Measurements from ENCODE around the gene PGLYRP2. TPM values are rescaled to one million over a fixed set of nuclear protein-coding genes. Genes with fewer than 3 reads are reported as not detected.

Gene PGLYRP2
- total and polyA plus RNA-seq, 7 experiments from 2014 or later, result 0.21 to 0.65 (median 0.49) TPM; not detected in 2

DNA sequence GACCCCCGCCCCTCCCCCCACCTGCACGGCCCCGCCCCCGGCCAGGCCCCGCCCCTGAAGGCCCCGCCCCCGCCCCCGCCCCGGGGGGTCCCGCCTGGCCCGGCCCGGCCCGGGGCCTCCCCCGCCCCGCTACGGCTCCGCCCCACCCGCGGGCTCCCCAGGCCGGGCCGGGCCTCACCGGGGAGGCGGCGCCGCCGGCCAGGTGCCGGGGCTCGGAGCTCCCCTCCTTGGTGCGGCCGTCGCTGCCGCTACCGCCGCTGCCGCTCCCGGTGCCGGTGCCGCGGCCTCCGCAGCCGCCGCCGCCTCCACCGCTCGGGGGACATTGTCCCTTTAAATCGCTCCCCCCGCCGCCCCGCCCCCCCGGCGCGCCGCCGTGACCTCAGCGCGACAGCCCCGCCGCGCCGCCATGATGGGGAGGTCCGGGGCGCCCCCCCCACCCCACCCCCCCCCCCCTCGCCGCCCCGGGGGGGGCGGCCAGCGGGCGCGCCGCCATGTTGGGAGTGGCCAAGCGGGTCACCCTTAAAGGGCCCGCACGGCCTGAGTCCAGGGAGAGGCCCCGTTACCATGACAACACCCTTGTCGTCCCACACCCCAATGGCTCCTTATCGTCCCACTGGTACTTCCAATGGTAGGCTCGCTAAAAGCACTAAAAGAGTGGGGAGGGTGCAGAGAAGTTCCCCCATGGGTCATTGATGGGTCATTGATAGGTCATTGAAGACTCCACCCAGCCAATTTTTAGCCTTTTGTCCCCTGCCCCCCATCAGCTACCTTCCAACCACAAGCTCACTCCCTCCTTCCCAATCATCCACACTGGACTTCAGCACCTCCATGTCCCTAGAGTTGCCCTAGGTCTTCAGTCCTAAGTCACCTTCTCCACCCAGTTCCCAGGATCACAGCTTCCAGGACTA, 29.4 kb downstream of the PGLYRP2 start, which contains the start of gene WIZ:
Gene WIZ, minus strand, starts transcription at position 337 of the 908 bp plus-strand sequence. CDS start 1,649 bp downstream, outside the sequence.
- Histone ChIP-seq H3K27me3 (ENCODE audit: control insufficient read depth in 2 of 2, insufficient read depth in 2 of 2, low read length in 2 of 2) (no peaks in the 10 kb centered on the region), H3K27ac (ENCODE audit: low read depth, low read length) (peak within 1 kb of the TSS; percentile 72), H3K4me1 (ENCODE audit: control insufficient read depth in 2 of 2, insufficient read depth in 2 of 2, low read length in 2 of 2) (peaks cover 0 to 5% of the 10 kb centered on the region in 2 donors), H3K9me3 (ENCODE audit: control insufficient read depth in 2 of 3, low read length in 3 of 3) (no peaks in the 10 kb centered on the region), H3K4me3 (ENCODE audit: low read length) (peak within 1 kb of the TSS; percentile 35), H3K36me3 (ENCODE audit: control insufficient read depth in 2 of 3, insufficient read depth in 3 of 3, low read length in 3 of 3) (peaks cover 10 to 38% (median 14%) of the 10 kb centered on the region in 3 experiments)
- peaks cover 0 to 3% (median 0%) of the 10 kb centered on the region in 11 donors for H3K9me3 Mint-ChIP-seq
- peak within 1 kb of the TSS; percentile 80 to 96 (median 91) for H3K27ac Mint-ChIP-seq
- intact Hi-C loops (cut with micrococcal nuclease), result loop anchor here (1.0 to 2.0 kb wide), 4 partner anchors 13 to 31 kb away; no protein-coding TSS in a partner anchor
- peak; percentile 74 to 92 (median 86) for DNase-seq
- POLR2A ChIA-PET, result interaction anchor here (0.9 to 8.4 kb wide), 7 partner anchors 14 to 102 kb away, joined by 3 to 101 read pairs (median 4); partner anchors contain the start of genes AKAP8 and RASAL3
- no peaks in the 10 kb centered on the region for H3K27me3 Mint-ChIP-seq
- H3K4me3 Mint-ChIP-seq, result peak within 1 kb of the TSS; percentile 62 to 86 (median 82)
- peak; percentile 93 for ATAC-seq
- H3K4me1 Mint-ChIP-seq, result peaks cover 5 to 32% (median 30%) of the 10 kb centered on the region in 7 donors
- H3K36me3 Mint-ChIP-seq, result peaks cover 6 to 44% (median 15%) of the 10 kb centered on the region in 5 donors
- CTCF ChIA-PET, result interaction anchor here (1.3 to 2.2 kb wide), 2 partner anchors 14 to 106 kb away, joined by 4 to 7 read pairs; no protein-coding TSS in a partner anchor

DNA sequence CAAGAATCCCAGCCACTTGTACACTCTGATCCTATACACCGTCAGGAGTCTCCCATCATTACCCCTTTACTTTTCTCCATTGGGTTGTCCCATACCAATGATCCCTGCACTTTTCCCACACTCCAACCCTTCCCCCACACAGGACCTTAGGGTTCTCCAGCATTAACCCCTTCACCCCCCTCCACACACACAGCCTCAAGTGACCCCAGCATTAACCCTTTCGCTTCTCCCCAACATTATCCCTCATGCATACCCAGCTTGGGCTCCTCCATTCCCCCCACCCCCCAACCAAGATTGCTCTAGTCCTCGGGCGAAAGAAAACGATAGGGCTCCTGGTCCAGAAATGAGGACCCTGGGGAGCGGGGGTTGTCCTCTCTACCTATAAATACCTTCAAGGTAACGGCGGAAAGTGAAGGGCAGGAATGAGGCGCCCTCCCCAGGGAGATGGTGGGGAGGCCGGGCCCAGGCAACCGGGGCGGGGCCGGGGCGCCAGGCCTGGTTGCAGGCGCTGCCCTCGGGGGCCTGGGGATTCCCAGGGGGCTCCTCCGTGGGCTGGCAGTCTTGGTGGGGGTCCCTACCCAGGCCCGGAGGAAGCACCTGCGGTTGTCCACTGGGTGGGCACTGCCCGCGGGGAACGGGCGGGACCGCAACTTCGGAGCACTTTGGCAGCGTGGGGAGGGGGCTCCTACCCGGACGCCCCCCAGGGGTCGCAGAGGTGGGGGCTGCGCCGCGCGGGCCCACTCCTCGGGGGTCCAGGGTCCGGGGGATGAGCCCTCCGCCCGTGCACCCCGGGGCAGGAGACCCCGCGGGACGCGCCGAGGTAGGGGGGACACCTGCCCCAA, 30.3 kb downstream of the PGLYRP2 start:
- Histone ChIP-seq H3K27ac (ENCODE audit: low read depth, low read length) (peak overlapping the region; percentile 60), H3K4me1 (ENCODE audit: control insufficient read depth in 2 of 2, insufficient read depth in 2 of 2, low read length in 2 of 2) (peaks cover 0 to 5% of the 10 kb centered on the region in 2 donors), H3K9me3 (ENCODE audit: control insufficient read depth in 2 of 3, low read length in 3 of 3) (no peaks in the 10 kb centered on the region), H3K36me3 (ENCODE audit: control insufficient read depth in 2 of 3, insufficient read depth in 3 of 3, low read length in 3 of 3) (peaks cover 2 to 29% (median 7%) of the 10 kb centered on the region in 3 experiments), H3K4me3 (ENCODE audit: low read length) (peak overlapping the region; percentile 35), H3K27me3 (ENCODE audit: control insufficient read depth in 2 of 2, insufficient read depth in 2 of 2, low read length in 2 of 2) (no peaks in the 10 kb centered on the region)
- ATAC-seq, result no peak
- H3K27me3 Mint-ChIP-seq, result no peaks in the 10 kb centered on the region
- H3K9me3 Mint-ChIP-seq, result peaks cover 0 to 3% (median 0%) of the 10 kb centered on the region in 11 donors
- H3K4me3 Mint-ChIP-seq, result peak overlapping the region; percentile 62 to 85 (median 72)
- H3K36me3 Mint-ChIP-seq, result peaks cover 4 to 36% (median 11%) of the 10 kb centered on the region in 5 donors
- H3K27ac Mint-ChIP-seq, result peak overlapping the region; percentile 66 to 88 (median 81)
- peaks cover 0 to 28% (median 26%) of the 10 kb centered on the region in 7 donors for H3K4me1 Mint-ChIP-seq
- DNase-seq, result no peak
- intact Hi-C loops (cut with micrococcal nuclease), result loop anchor here in 1 of 2 donors (2.0 kb wide), 1 partner anchor 16 kb away; no protein-coding TSS in a partner anchor
- ChIA-PET POLR2A (interaction anchor here (1.1 to 8.4 kb wide), 7 partner anchors 13 to 102 kb away, joined by 3 to 101 read pairs (median 5); partner anchors contain the start of genes AKAP8 and RASAL3), CTCF (no interaction called here)

DNA sequence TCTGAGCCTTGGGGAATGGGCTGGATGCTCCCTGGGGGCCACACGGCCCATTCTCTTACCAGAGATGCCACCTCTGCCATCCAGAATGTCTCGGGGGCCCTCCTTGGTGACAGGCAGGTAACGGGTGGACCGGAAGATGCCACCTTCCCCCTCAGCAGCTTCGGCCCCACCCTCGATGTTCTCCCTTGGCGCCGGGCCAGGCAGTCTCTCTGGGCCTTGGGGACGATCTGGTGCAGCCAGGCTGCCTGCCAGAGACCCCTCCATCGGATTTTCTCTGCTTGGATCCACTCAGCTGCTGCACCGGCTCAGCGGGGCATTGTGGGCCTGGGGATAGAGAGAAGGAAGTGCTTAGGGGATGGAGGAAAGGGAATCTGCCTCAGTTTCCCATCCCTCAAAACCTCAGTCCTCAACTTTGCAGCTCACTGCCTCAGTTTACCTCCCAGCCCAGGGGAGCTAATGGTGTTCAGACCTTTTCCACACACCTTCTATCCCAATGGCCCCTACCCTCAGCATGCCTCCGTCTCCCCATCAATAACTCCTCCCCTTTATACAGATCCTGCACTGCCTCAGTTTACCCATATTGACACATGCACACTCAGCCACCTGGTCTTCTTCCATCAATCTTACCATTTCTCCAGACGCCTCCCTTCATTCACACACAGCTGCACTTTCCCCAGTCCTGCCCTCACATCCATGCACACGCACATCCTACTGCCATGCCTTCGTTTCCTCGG, 31.1 kb downstream of the PGLYRP2 start:
- peaks cover 0 to 3% (median 0%) of the 10 kb centered on the region in 11 donors for H3K9me3 Mint-ChIP-seq
- Histone ChIP-seq H3K4me3 (ENCODE audit: low read length) (no peak overlapping the region), H3K36me3 (ENCODE audit: control insufficient read depth in 2 of 3, insufficient read depth in 3 of 3, low read length in 3 of 3) (peaks cover 0 to 21% (median 6%) of the 10 kb centered on the region in 3 experiments), H3K4me1 (ENCODE audit: control insufficient read depth in 2 of 2, insufficient read depth in 2 of 2, low read length in 2 of 2) (peaks cover 0 to 5% of the 10 kb centered on the region in 2 donors), H3K9me3 (ENCODE audit: control insufficient read depth in 2 of 3, low read length in 3 of 3) (no peaks in the 10 kb centered on the region), H3K27me3 (ENCODE audit: control insufficient read depth in 2 of 2, insufficient read depth in 2 of 2, low read length in 2 of 2) (no peaks in the 10 kb centered on the region), H3K27ac (ENCODE audit: low read depth, low read length) (no peak overlapping the region)
- no peak for DNase-seq
- H3K4me3 Mint-ChIP-seq, result peak overlapping the region; percentile 62 to 85 (median 72)
- H3K36me3 Mint-ChIP-seq, result peaks cover 0 to 29% (median 4%) of the 10 kb centered on the region in 5 donors
- H3K27me3 Mint-ChIP-seq, result no peaks in the 10 kb centered on the region
- H3K4me1 Mint-ChIP-seq, result peaks cover 0 to 22% (median 21%) of the 10 kb centered on the region in 7 donors
- POLR2A ChIA-PET, result interaction anchor here (1.2 to 1.7 kb wide), 4 partner anchors 15 to 103 kb away, joined by 4 to 7 read pairs (median 4); partner anchors contain the start of gene AKAP8
- H3K27ac Mint-ChIP-seq, result peak overlapping the region; percentile 1 to 88 (median 80)
- ATAC-seq, result no peak
- intact Hi-C loops (cut with micrococcal nuclease), result loop anchor here in 1 of 2 donors (2.0 kb wide), 1 partner anchor 15 kb away; no protein-coding TSS in a partner anchor
- CTCF ChIA-PET, result no interaction called here

DNA sequence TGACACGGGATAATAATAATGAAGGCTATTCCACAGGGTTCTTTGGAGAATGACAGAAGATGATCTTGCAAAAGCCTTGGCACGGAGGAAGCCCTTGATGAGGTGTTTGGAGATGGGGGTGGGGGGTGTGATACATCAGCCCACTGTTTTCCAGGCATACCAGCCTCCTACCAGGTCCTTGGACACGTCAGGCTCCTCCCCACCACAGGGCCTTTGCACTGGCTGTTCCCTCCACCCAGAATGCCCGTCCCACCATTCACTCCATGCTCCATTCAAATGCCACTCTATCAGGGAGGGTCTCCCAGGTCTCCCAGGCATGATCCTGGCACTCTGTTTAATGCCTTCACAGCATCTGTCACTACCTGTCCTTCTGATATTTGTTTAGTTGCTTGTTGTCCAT, 32.2 kb downstream of the PGLYRP2 start:
- Histone ChIP-seq H3K27me3 (ENCODE audit: control insufficient read depth in 2 of 2, insufficient read depth in 2 of 2, low read length in 2 of 2) (no peaks in the 10 kb centered on the region), H3K4me1 (ENCODE audit: control insufficient read depth in 2 of 2, insufficient read depth in 2 of 2, low read length in 2 of 2) (peaks cover 0 to 5% of the 10 kb centered on the region in 2 donors), H3K36me3 (ENCODE audit: control insufficient read depth in 2 of 3, insufficient read depth in 3 of 3, low read length in 3 of 3) (peaks cover 0 to 12% (median 5%) of the 10 kb centered on the region in 3 experiments), H3K27ac (ENCODE audit: low read depth, low read length) (no peak overlapping the region), H3K9me3 (ENCODE audit: control insufficient read depth in 2 of 3, low read length in 3 of 3) (no peaks in the 10 kb centered on the region), H3K4me3 (ENCODE audit: low read length) (no peak overlapping the region)
- Mint-ChIP-seq H3K4me1 (peaks cover 0 to 22% (median 21%) of the 10 kb centered on the region in 7 donors), H3K4me3 (peak overlapping the region in 2 of 10 donors; percentile 25 to 74), H3K9me3 (peaks cover 0 to 3% (median 0%) of the 10 kb centered on the region in 11 donors), H3K27ac (peak overlapping the region in 7 of 9 donors; percentile 6 to 78 (median 60)), H3K27me3 (no peaks in the 10 kb centered on the region), H3K36me3 (peaks cover 0 to 28% (median 4%) of the 10 kb centered on the region in 5 donors)
- intact Hi-C loops (cut with micrococcal nuclease), result no loop called here
- no peak for DNase-seq
- ATAC-seq, result no peak
- POLR2A ChIA-PET, result interaction anchor here (1.4 kb wide), 1 partner anchor 17 kb away, joined by 7 read pairs; no protein-coding TSS in a partner anchor
- CTCF ChIA-PET, result no interaction called here

DNA sequence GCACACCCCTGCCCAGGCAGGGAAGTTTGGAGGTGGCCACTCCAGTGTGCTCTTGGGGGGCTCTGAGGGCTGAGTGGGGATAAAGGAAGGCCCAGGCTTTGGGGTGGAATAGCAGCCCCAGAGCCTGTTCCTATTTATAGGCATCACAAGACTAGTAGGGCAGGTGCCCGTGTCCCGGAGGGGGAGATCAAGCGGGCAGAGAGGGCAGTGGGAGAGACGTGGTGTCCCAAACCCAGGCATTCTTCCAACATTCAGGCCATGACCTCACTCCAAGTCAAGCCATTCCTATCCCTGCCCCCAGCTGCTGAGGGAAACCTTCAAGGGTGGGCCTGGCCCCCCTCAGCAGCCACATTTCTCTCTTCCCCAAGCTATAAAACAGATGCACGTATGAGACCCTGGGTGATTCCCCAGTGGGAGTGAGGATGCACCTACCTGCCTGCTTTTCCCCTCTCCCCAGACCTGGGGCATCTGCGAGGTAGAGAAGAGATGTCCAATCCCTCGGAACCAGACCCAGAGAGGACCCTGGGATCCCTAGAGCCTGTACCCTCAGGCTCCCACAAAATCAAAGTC, 33.4 kb downstream of the PGLYRP2 start:
- H3K27me3 Mint-ChIP-seq, result no peaks in the 10 kb centered on the region
- CTCF ChIA-PET, result interaction anchor here (1.0 kb wide), 1 partner anchor 10 kb away, joined by 3 read pairs; no protein-coding TSS in a partner anchor
- intact Hi-C loops (cut with micrococcal nuclease), result no loop called here

More for the DNA sequence above, 33.4 kb downstream of the PGLYRP2 start:
- Mint-ChIP-seq H3K36me3 (peaks cover 0 to 17% (median 0%) of the 10 kb centered on the region in 5 donors), H3K4me3 (peak overlapping the region in 1 of 10 donors; percentile 25), H3K9me3 (peaks cover 0 to 3% (median 0%) of the 10 kb centered on the region in 11 donors), H3K4me1 (peaks cover 0 to 17% (median 15%) of the 10 kb centered on the region in 7 donors), H3K27ac (peak overlapping the region in 3 of 9 donors; percentile 1 to 36 (median 18))
- DNase-seq (no peak), ATAC-seq (no peak)
- Histone ChIP-seq H3K27me3 (ENCODE audit: control insufficient read depth in 2 of 2, insufficient read depth in 2 of 2, low read length in 2 of 2) (no peaks in the 10 kb centered on the region), H3K4me3 (ENCODE audit: low read length) (no peak overlapping the region), H3K4me1 (ENCODE audit: control insufficient read depth in 2 of 2, insufficient read depth in 2 of 2, low read length in 2 of 2) (peaks cover 0 to 5% of the 10 kb centered on the region in 2 donors), H3K36me3 (ENCODE audit: control insufficient read depth in 2 of 3, insufficient read depth in 3 of 3, low read length in 3 of 3) (peaks cover 0 to under 1% (median 0%) of the 10 kb centered on the region in 3 experiments), H3K27ac (ENCODE audit: low read depth, low read length) (no peak overlapping the region), H3K9me3 (ENCODE audit: control insufficient read depth in 2 of 3, low read length in 3 of 3) (no peaks in the 10 kb centered on the region)
- POLR2A ChIA-PET, result no interaction called here

Data from naive thymus-derived CD4-positive, alpha-beta T cell (primary cell).